Mesodermal cell (in vitro differentiated cells): ENCODE results near the gene LARGE1. TPM values are rescaled to one million over a fixed set of nuclear protein-coding genes. Genes with fewer than 3 reads are reported as not detected.

Experiments
- H3K27ac ChIP-seq: 2 replicates; pipeline ENCODE4 v1.7.0; 2013; ENCODE audit warnings: mild to moderate bottlenecking, low read depth, low read length, moderate library complexity; ENCODE audit not compliant: severe bottlenecking
- H3K36me3 ChIP-seq: 2 replicates; pipeline ENCODE4 v1.7.1; 2013; ENCODE audit warnings: mild to moderate bottlenecking, low read length, moderate library complexity; ENCODE audit not compliant: control insufficient read depth, insufficient read depth
- H3K4me1 ChIP-seq: one replicate; pipeline ENCODE4 v1.7.1; 2013; ENCODE audit warnings: mild to moderate bottlenecking, low read length; ENCODE audit not compliant: insufficient read depth, control insufficient read depth, poor library complexity, severe bottlenecking
- H3K4me3 ChIP-seq: 2 replicates; pipeline ENCODE4 v1.7.0; 2013; ENCODE audit warnings: low read length, control low read depth, mild to moderate bottlenecking; ENCODE audit not compliant: insufficient read depth, poor library complexity, severe bottlenecking; ENCODE audit errors: extremely low read depth
- H3K9me3 ChIP-seq: 2 replicates; pipeline ENCODE4 v1.7.1; 2013; ENCODE audit warnings: mild to moderate bottlenecking, low read length, moderate library complexity; ENCODE audit not compliant: control insufficient read depth
- WGBS, 2 experiments: methylation state at CpG; one replicate each; pipeline ENCODE4 v1.1.5; 2013; ENCODE audit warnings: missing lambda C conversion rate in 2 of 2; ENCODE audit not compliant: insufficient coverage in 2 of 2; 5-methylcytosine and 5-hydroxymethylcytosine counted together
- polyA plus RNA-seq, 2 experiments: library from polyadenylated mRNA; stranded (reverse); fragments of 50-300 nt; gene quantifications; one replicate each; pipeline ENCODE4 v1.2.3, GENCODE V29; 2013

LARGE1 gene
- 25.3 TPM for polyA plus RNA-seq (2013, experiment 1 of 2)
- polyA plus RNA-seq (2013, experiment 2 of 2) = 21.7 TPM

DNA sequence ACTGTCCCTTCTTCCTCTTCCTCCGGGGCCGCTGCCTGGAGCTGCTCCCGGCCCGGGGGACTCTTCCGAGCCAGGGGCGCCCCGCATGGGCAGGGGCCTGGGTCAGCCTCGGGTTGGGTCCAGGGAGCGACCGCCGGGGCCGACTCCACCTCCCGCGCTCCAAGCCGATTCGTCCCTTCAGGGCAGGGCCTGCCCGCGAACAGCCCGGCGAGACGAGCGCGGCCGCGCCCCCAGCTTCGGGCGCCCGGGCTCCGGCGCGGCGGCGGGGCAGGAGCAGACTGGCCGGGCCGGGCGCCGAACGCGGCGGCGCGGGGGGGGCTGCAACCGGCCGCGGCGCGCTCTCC lies at the start of gene LARGE1:
TSS of gene LARGE1 (minus strand) at position 280 of the 344 bp plus-strand sequence.
- no peaks in the 10 kb centered on the region for H3K9me3 ChIP-seq
- peaks cover 12% of the 10 kb centered on the region for H3K4me1 ChIP-seq
- H3K4me3 ChIP-seq = peak within 1 kb of the TSS; percentile 83
- no peaks in the 10 kb centered on the region for H3K36me3 ChIP-seq
- peak within 1 kb of the TSS; percentile 58 for H3K27ac ChIP-seq
- WGBS, 2 experiments = 0 to 1% methylated on average over 28 to 34 of the region's 47 CpGs

GRCh38 chr22:33969045-33969444 lies 48.8 kb upstream of the LARGE1 start:
- H3K27ac ChIP-seq = no peak overlapping the region
- no peaks in the 10 kb centered on the region for H3K36me3 ChIP-seq
- no peaks in the 10 kb centered on the region for H3K9me3 ChIP-seq
- no peaks in the 10 kb centered on the region for H3K4me1 ChIP-seq
- no peak overlapping the region for H3K4me3 ChIP-seq

- Histone ChIP-seq H3K27ac (no peak overlapping the region), H3K36me3 (no peaks in the 10 kb centered on the region), H3K9me3 (no peaks in the 10 kb centered on the region), H3K4me3 (no peak overlapping the region), H3K4me1 (no peaks in the 10 kb centered on the region)
- no CpG with 5 or more reads among the region's 1 CpG for whole genome bisulfite sequencing, 2 experiments
Observed at GRCh38 chr22:33964121-33964520, 43.8 kb upstream of the LARGE1 start.

- H3K4me3 ChIP-seq = no peak overlapping the region
- no peaks in the 10 kb centered on the region for H3K36me3 ChIP-seq
- no peak overlapping the region for H3K27ac ChIP-seq
- H3K4me1 ChIP-seq = peaks cover 10% of the 10 kb centered on the region
- 90 to 91% methylated on average over 6 of the region's 7 CpGs for WGBS, 2 experiments
- H3K9me3 ChIP-seq = no peaks in the 10 kb centered on the region
Observed at GRCh38 chr22:33962409-33962808, 42.1 kb upstream of the LARGE1 start.

GRCh38 chr22:33958741-33959140 lies 38.5 kb upstream of the LARGE1 start:
- Histone ChIP-seq H3K4me3 (no peak overlapping the region), H3K9me3 (no peaks in the 10 kb centered on the region), H3K27ac (no peak overlapping the region), H3K4me1 (peaks cover 10% of the 10 kb centered on the region), H3K36me3 (no peaks in the 10 kb centered on the region)

- Histone ChIP-seq H3K36me3 (no peaks in the 10 kb centered on the region), H3K4me1 (peaks cover 10% of the 10 kb centered on the region), H3K4me3 (no peak overlapping the region), H3K9me3 (no peaks in the 10 kb centered on the region), H3K27ac (no peak overlapping the region)
- WGBS, 2 experiments = 86 to 95% methylated on average over 3 of the region's 4 CpGs
Observed at GRCh38 chr22:33957086-33957485, 36.8 kb upstream of the LARGE1 start.

GRCh38 chr22:33952776-33953175 lies 32.5 kb upstream of the LARGE1 start:
- Histone ChIP-seq H3K27ac (no peak overlapping the region), H3K4me3 (no peak overlapping the region), H3K9me3 (no peaks in the 10 kb centered on the region), H3K4me1 (no peaks in the 10 kb centered on the region), H3K36me3 (no peaks in the 10 kb centered on the region)
- WGBS, 2 experiments = 89 to 94% methylated on average over 2 to 3 of the region's 4 CpGs

GRCh38 chr22:33940741-33941140 lies 20.5 kb upstream of the LARGE1 start:
- no peak overlapping the region for H3K27ac ChIP-seq
- no peaks in the 10 kb centered on the region for H3K4me1 ChIP-seq
- H3K4me3 ChIP-seq = no peak overlapping the region
- peaks cover 4% of the 10 kb centered on the region for H3K9me3 ChIP-seq
- H3K36me3 ChIP-seq = no peaks in the 10 kb centered on the region
- WGBS, 2 experiments = 100% methylated on average over 1 of the region's 5 CpGs

DNA sequence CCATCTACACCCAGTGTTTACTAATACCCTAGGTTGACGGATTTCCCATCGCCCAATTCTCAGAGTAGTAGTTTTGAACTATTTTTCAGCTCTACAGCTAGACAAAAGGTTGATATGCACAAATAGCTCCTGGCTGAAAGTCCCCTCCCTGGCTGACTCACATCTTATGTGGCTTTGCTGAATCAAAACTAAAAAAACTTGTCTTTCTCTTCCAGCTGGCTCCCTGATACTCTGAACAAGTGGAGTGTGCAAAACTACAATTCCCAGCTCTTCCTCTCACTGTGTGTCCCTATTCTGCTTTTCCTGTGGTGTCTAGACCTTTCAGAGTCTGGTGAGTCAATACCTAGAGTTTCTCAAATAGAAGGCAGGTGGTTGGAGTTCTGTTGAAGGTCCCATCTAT lies 12.7 kb upstream of the LARGE1 start:
- WGBS, 2 experiments = 100% methylated on average over 2 of the region's 2 CpGs; no CpG with 5 or more reads in 1 of the 2 experiments
- H3K36me3 ChIP-seq = no peaks in the 10 kb centered on the region

DNA sequence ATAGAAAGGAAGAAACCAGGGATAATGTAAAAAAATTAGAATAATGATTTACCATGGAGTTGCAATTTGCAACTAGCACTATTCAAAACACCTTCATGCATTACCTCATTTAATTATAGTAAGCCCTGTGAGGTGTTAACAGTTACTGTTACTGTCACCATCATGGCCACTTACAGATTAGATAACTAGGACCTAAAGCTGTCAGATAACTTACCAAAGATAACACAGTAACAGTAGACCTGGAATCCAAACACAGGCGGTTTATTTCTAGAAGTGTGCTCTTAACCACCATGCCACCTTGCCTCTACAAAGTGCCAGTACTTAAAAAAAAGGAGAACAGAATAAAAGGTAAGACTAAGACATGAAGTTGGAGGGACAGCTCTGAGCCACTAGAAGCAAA lies 11.1 kb upstream of the LARGE1 start:
- no peaks in the 10 kb centered on the region for H3K9me3 ChIP-seq
- no peak overlapping the region for H3K4me3 ChIP-seq
- H3K27ac ChIP-seq = no peak overlapping the region
- H3K36me3 ChIP-seq = no peaks in the 10 kb centered on the region
- H3K4me1 ChIP-seq = no peaks in the 10 kb centered on the region
- WGBS, 2 experiments = 60% methylated on average over 1 of the region's 1 CpG; no CpG with 5 or more reads in 1 of the 2 experiments

More for the DNA sequence above, 12.7 kb upstream of the LARGE1 start:
- Histone ChIP-seq H3K9me3 (no peaks in the 10 kb centered on the region), H3K4me1 (no peaks in the 10 kb centered on the region), H3K27ac (no peak overlapping the region), H3K4me3 (no peak overlapping the region)

DNA sequence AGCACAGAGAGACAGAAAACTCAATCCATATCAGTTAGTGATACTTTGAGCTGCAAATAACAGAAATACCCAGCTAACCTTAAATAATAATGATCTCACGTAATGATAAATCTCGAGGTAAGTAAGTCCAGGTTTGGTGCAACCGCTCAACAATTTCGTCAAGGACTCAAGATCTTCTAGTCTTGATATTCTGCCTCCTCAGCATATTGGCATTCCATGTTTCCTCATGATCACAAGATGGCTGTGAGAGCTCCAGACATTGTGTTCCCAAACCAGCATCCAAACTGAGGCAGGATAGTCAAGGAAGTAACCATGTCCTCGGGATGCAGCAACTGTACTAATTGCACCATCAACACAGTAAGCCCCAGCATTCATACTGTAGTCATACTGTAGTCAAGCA lies 7.5 kb upstream of the LARGE1 start:
- H3K36me3 ChIP-seq = no peaks in the 10 kb centered on the region
- H3K4me1 ChIP-seq = peaks cover 8% of the 10 kb centered on the region
- no peaks in the 10 kb centered on the region for H3K9me3 ChIP-seq
- WGBS, 2 experiments = 88 to 98% methylated on average over 4 to 5 of the region's 5 CpGs
- H3K27ac ChIP-seq = no peak overlapping the region
- no peak overlapping the region for H3K4me3 ChIP-seq

GRCh38 chr22:33925194-33925593 lies 4.9 kb upstream of the LARGE1 start:
- Histone ChIP-seq H3K4me1 (peaks cover 8% of the 10 kb centered on the region), H3K36me3 (no peaks in the 10 kb centered on the region), H3K9me3 (no peaks in the 10 kb centered on the region), H3K4me3 (no peak overlapping the region), H3K27ac (no peak overlapping the region)
- WGBS, 2 experiments = 77 to 92% methylated on average over 2 to 3 of the region's 4 CpGs
